Osteocyte (in vitro differentiated cells): ENCODE results near the gene PRMT7. TPM values are rescaled to one million over a fixed set of nuclear protein-coding genes. Genes with fewer than 3 reads are reported as not detected.

ENCODE experiments used
- DNase-seq: peaks from one replicate; pipeline ENCODE4 v3.0.0; 2021; ENCODE audit warnings: mixed read lengths; ENCODE audit not compliant: unreplicated experiment; ENCODE audit errors: extremely low spot score
- H3K27ac Mint-ChIP-seq: one replicate; pipeline ENCODE4 v1.8.0; 2021; ENCODE audit warnings: mild to moderate bottlenecking, mixed read lengths; ENCODE audit not compliant: unreplicated experiment
- H3K27me3 Mint-ChIP-seq: one replicate; pipeline ENCODE4 v1.8.0; 2021; ENCODE audit warnings: mixed read lengths; ENCODE audit not compliant: unreplicated experiment
- H3K36me3 Mint-ChIP-seq: one replicate; pipeline ENCODE4 v1.8.0; 2021; ENCODE audit warnings: mixed read lengths; ENCODE audit not compliant: unreplicated experiment
- H3K4me1 Mint-ChIP-seq: one replicate; pipeline ENCODE4 v1.8.0; 2021; ENCODE audit warnings: mixed read lengths; ENCODE audit not compliant: unreplicated experiment
- H3K4me3 Mint-ChIP-seq: one replicate; pipeline ENCODE4 v1.8.0; 2021; ENCODE audit warnings: mild to moderate bottlenecking, moderate library complexity, mixed read lengths; ENCODE audit not compliant: unreplicated experiment
- H3K9me3 Mint-ChIP-seq: one replicate; pipeline ENCODE4 v1.8.0; 2021; ENCODE audit warnings: mixed read lengths; ENCODE audit not compliant: unreplicated experiment
- CTCF ChIP-seq: fragments of 200-600 bp; sonication (generic); IDR thresholded peaks from 2 replicates; pipeline ENCODE4 v1.5.0; 2021; ENCODE audit warnings: antibody characterized with exemption, mild to moderate bottlenecking, moderate library complexity
- total RNA-seq: library from RNA; stranded (reverse); gene quantifications from 2 replicates; pipeline ENCODE4 v1.2.1, GENCODE V29; 2021

The PRMT7 gene
- total RNA-seq, 1 donor from 2014 or later: 38.4 TPM

GRCh38 chr16:68393333-68393732 lies 82.5 kb downstream of the PRMT7 start:
- peaks cover 3% of the 10 kb centered on the region for H3K27me3 Mint-ChIP-seq
- no peak for DNase-seq
- no peaks in the 10 kb centered on the region for H3K4me1 Mint-ChIP-seq
- H3K4me3 Mint-ChIP-seq: no peak overlapping the region
- H3K9me3 Mint-ChIP-seq: no peaks in the 10 kb centered on the region
- H3K36me3 Mint-ChIP-seq: no peaks in the 10 kb centered on the region
- no peak for TF ChIP-seq CTCF
- no peak overlapping the region for H3K27ac Mint-ChIP-seq

DNA sequence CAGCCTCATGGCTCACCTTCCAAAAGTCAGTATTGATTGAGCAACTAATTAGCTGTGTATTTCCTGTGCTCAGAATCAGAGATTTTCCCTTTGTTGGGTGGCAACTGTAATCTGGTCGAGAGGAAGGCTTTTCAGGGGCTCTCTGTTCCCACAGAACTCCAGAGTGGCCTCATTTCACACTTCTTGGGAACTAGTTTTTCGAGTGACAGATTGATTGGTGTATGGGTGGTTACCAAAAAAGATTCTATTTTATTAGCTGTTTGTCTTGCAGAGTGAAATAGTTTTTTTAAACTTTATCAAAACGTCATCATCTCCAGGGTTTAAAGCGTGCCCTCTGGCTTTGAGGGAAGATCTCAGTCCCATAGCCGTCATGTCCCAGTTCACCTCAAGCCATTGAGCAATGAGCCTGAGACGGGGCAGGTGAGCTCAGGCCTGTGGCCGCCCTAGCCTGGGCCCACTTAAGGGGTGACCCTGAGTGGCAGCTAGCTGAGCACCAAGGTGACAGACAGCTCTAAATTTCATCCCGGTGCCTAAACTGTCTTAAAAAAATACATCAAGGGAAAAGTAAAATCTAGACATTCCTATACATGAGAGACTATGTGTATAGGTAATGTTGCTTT lies 84.5 kb downstream of the PRMT7 start:
- DNase-seq: no peak
- Mint-ChIP-seq H3K4me1 (no peaks in the 10 kb centered on the region), H3K36me3 (no peaks in the 10 kb centered on the region), H3K27ac (no peak overlapping the region), H3K4me3 (no peak overlapping the region), H3K9me3 (no peaks in the 10 kb centered on the region), H3K27me3 (peaks cover 3% of the 10 kb centered on the region)
- TF ChIP-seq CTCF: no peak

DNA sequence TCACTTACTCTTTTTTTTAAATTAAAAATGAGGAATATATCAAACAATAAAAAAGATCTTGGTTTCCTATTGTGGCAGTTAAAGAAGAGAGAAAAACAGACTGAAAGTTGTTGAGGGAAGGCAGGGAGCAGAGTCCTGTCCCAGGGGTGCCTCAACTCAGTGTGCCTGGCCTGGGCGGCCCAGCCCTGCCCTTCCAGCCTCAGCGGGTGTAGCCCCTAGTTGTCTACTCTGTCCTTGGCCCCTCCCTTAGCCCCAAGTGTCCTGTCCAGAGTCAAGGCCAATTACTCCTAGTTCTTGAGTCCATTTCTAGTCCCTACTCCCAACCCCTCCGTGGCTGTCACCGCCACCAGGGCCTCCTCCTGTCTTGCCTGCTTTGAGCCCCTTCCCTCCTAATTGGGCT lies 85.0 kb downstream of the PRMT7 start:
- TF ChIP-seq CTCF: no peak
- Mint-ChIP-seq H3K9me3 (no peaks in the 10 kb centered on the region), H3K4me3 (no peak overlapping the region), H3K4me1 (no peaks in the 10 kb centered on the region), H3K27me3 (peaks cover 3% of the 10 kb centered on the region), H3K27ac (no peak overlapping the region), H3K36me3 (no peaks in the 10 kb centered on the region)
- no peak for DNase-seq

DNA sequence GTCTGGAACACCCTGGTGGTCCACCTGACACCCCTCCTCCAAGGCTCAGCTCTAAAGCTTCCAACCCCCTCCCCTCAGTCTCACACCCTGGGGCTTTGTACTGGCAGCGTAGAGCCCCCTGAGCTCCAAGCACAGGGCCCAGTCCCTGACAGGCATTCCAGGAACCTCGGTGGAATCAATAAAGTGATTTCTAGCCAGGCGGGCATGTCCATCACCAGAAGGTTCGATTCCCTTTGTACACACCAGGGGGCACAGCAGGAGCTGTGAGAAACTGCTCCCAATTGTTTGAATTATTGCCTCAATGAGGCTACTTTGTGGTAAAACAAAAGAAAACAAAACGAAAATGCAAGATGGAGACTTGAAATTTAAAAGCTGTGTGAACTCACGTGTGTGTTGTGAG lies 85.7 kb downstream of the PRMT7 start:
- Mint-ChIP-seq H3K9me3 (no peaks in the 10 kb centered on the region), H3K27me3 (peaks cover 3% of the 10 kb centered on the region), H3K27ac (no peak overlapping the region), H3K4me1 (no peaks in the 10 kb centered on the region), H3K4me3 (no peak overlapping the region), H3K36me3 (no peaks in the 10 kb centered on the region)
- TF ChIP-seq CTCF: peak; percentile 38
- no peak for DNase-seq

- Mint-ChIP-seq H3K27ac (no peak overlapping the region), H3K9me3 (no peaks in the 10 kb centered on the region), H3K27me3 (peaks cover 3% of the 10 kb centered on the region), H3K4me1 (peaks cover 6% of the 10 kb centered on the region), H3K4me3 (no peak overlapping the region), H3K36me3 (no peaks in the 10 kb centered on the region)
- DNase-seq: no peak
- no peak for TF ChIP-seq CTCF
These were observed 86.9 kb downstream of the PRMT7 start for GRCh38 chr16:68397710-68398201.
